Activated CD4-positive, alpha-beta T cell treated with anti-CD3 and anti-CD28 coated beads, Interleukin-2, amount 10 ng/mL, durations not matched to agents 24 days and 14 days (primary cell): ENCODE measurements around the gene WNK3. TPM values are rescaled to one million over a fixed set of nuclear protein-coding genes. Genes with fewer than 3 reads are reported as not detected.

Source experiments
- DNase-seq: peaks from one replicate; pipeline ENCODE4 v3.0.0; 2022
- H3K27ac Mint-ChIP-seq: one replicate; pipeline ENCODE4 v1.8.0; 2022; ENCODE audit warnings: mild to moderate bottlenecking, mixed read lengths
- H3K27me3 Mint-ChIP-seq: one replicate; pipeline ENCODE4 v1.8.0; 2022; ENCODE audit warnings: mixed read lengths
- H3K36me3 Mint-ChIP-seq: one replicate; pipeline ENCODE4 v1.8.0; 2022; ENCODE audit warnings: low read depth, mild to moderate bottlenecking, mixed read lengths
- H3K4me1 Mint-ChIP-seq: one replicate; pipeline ENCODE4 v1.8.0; 2021; ENCODE audit warnings: mixed read lengths
- H3K4me3 Mint-ChIP-seq: one replicate; pipeline ENCODE4 v1.8.0; 2022; ENCODE audit warnings: mild to moderate bottlenecking, moderate library complexity, mixed read lengths
- H3K9me3 Mint-ChIP-seq: one replicate; pipeline ENCODE4 v1.8.0; 2021; ENCODE audit warnings: mixed read lengths
- intact Hi-C: fragments of 100-400 bp; cut with micrococcal nuclease; formaldehyde crosslinking; loops from one replicate; pipeline ENCODE4 v1.15.1; 2023
- total RNA-seq: library from RNA; stranded (reverse); gene quantifications from 2 replicates; pipeline ENCODE4 v1.2.3, GENCODE V29; 2022

Gene WNK3
- total RNA-seq, 1 donor from 2014 or later = 0.12 TPM

DNA sequence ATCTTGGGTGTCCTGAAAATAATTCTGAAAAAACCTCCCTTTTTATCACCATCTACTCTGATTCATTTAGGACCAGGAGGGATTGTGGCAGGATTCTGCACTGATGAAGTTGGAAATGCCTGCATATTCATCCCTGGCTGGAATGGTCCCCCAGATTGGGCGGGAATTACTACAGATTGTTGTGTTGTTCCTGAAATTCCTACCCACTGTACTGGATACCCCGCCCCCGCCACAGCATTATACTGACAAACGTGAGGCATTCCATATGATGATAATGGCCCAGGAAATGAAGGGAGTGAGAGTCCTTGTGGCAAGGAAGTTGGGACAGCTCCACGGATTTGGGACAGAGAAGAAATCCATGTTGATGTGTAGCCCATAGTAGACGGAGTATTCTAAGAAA is 159.6 kb downstream of the WNK3 start:
- H3K27me3 Mint-ChIP-seq = peaks cover 4% of the 10 kb centered on the region
- intact Hi-C loops = no loop called here
- H3K4me1 Mint-ChIP-seq = no peaks in the 10 kb centered on the region
- H3K9me3 Mint-ChIP-seq = no peaks in the 10 kb centered on the region
- H3K4me3 Mint-ChIP-seq = no peak overlapping the region
- no peak overlapping the region for H3K27ac Mint-ChIP-seq
- no peak for DNase-seq
- no peaks in the 10 kb centered on the region for H3K36me3 Mint-ChIP-seq

- no peak overlapping the region for H3K4me3 Mint-ChIP-seq
- H3K4me1 Mint-ChIP-seq = no peaks in the 10 kb centered on the region
- no peaks in the 10 kb centered on the region for H3K9me3 Mint-ChIP-seq
- H3K36me3 Mint-ChIP-seq = no peaks in the 10 kb centered on the region
- H3K27ac Mint-ChIP-seq = no peak overlapping the region
- peaks cover 4% of the 10 kb centered on the region for H3K27me3 Mint-ChIP-seq
- intact Hi-C loops = no loop called here
- DNase-seq = no peak
Observed at GRCh38 chrX:54194982-54195588, 162.8 kb downstream of the WNK3 start.

DNA sequence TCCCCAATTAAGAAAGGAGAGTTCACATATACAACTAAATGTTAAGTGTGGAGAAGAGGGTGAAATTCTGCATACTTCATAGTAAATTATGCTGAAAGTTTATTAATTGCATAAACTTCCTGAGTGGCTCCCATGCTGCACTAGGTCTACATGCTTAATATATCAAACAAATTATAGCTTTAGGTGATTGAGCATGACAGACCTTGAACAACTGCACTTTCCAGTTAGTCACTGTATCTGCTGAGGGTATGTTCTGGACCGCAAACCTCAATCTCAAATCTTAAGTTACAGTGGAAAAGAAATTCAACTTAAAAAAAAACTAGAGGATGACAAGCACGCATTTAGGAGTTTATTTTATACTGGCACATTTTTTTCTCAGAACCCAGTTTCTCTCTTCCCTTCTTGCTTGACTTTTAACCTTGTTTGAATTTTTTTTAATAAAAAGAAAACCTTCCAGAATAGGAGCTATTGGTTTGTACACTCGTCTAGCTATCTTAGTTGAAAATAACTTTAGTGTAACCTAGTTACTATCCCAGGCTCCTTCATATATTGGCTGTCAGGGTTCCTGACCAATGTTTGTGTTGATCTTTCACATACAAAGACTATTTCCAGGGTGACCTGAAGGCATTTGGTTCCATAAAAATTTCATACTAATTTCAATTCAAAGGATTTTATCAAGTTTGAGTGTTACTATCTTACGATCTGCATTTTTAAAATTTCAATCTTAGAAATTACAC is 164.6 kb downstream of the WNK3 start:
- Mint-ChIP-seq H3K4me3 (no peak overlapping the region), H3K27me3 (peaks cover 2% of the 10 kb centered on the region), H3K27ac (no peak overlapping the region), H3K36me3 (no peaks in the 10 kb centered on the region), H3K4me1 (no peaks in the 10 kb centered on the region), H3K9me3 (no peaks in the 10 kb centered on the region)
- DNase-seq = no peak
- intact Hi-C loops = no loop called here

DNA sequence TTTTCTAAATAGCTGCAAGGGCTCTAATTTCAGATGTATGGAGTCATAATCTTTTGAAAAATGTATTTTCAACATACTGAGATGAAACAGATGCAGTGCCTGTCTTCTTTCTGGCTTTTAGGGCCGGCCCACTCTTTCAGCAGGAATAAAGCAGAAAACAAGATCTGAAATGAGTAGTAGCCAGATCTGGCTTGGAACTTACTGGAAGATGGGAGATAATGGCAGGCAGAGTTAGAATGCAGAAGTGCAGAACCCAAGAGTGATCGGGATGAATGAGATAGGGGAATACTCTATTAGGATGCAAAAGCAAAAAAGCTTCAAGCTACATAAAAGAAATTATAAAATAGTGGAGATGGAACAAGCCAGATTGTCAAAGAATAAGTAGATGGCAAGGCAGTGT is 173.4 kb downstream of the WNK3 start:
- intact Hi-C loops = no loop called here
- no peaks in the 10 kb centered on the region for H3K9me3 Mint-ChIP-seq
- no peak overlapping the region for H3K27ac Mint-ChIP-seq
- DNase-seq = no peak
- no peaks in the 10 kb centered on the region for H3K27me3 Mint-ChIP-seq
- no peak overlapping the region for H3K4me3 Mint-ChIP-seq
- peaks cover 22% of the 10 kb centered on the region for H3K36me3 Mint-ChIP-seq
- peaks cover 30% of the 10 kb centered on the region for H3K4me1 Mint-ChIP-seq

DNA sequence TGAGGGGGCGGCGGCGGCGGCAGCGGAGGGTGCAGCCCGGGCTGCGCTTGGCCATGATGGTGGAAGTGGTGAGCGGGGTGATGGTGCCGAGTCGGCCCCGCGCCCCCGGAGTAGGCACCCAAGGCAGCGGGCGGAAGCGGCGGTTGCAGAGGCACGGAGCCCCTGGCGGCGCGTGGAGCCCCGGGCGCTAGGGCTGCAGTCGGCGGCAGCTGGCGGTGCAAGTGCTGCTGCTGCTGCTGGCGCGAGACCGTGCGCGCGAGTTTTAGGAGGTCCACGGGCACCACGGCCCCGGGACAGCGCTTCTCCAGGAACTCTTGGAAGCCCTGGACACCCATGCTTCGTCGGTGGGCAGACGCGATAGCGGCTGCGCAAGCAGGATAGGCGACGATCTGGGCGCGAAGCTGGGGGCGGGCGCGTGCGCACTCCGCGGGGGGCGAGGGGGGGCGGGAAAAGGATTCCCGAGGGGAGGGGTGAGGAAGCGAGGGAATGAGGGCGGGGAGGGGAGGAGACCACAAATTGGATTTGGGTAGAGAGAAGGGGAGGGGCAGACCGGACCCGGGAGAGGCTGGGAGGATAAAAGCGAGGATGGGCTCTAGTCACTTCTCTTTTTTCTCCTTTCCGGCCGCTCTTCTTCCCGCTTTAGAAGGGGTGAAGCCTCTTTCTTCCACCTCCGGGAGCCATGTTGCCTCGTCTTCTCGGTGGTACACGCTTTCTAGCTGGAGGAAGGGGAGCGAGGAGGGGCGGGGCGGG is 174.8 kb downstream of the WNK3 start, which contains the start of gene FAM120C:
Gene FAM120C (minus strand): TSS at position 391 of the 750 bp plus-strand sequence. CDS start 56 bp downstream, at position 335.
- H3K27me3 Mint-ChIP-seq = no peaks in the 10 kb centered on the region
- peaks cover 37% of the 10 kb centered on the region for H3K4me1 Mint-ChIP-seq
- H3K4me3 Mint-ChIP-seq = peak within 1 kb of the TSS; percentile 88
- intact Hi-C loops = loop anchor here (1.0 to 2.0 kb wide), 5 partner anchors 139 to 499 kb away; partner anchors contain the start of genes GNL3L, PHF8 and TSR2
- peaks cover 25% of the 10 kb centered on the region for H3K36me3 Mint-ChIP-seq
- no peaks in the 10 kb centered on the region for H3K9me3 Mint-ChIP-seq
- H3K27ac Mint-ChIP-seq = peak within 1 kb of the TSS; percentile 92
- DNase-seq = peak; percentile 84

- intact Hi-C loops = loop anchor here (2.0 kb wide), 1 partner anchor 348 kb away; the partner anchor contains the start of gene GNL3L
- H3K4me1 Mint-ChIP-seq = peaks cover 44% of the 10 kb centered on the region
- H3K27me3 Mint-ChIP-seq = no peaks in the 10 kb centered on the region
- peak overlapping the region; percentile 89 for H3K27ac Mint-ChIP-seq
- H3K36me3 Mint-ChIP-seq = peaks cover 31% of the 10 kb centered on the region
- H3K4me3 Mint-ChIP-seq = peak overlapping the region; percentile 88
- DNase-seq = peak; percentile 87
- no peaks in the 10 kb centered on the region for H3K9me3 Mint-ChIP-seq
Observed at GRCh38 chrX:54182194-54182863, 175.5 kb downstream of the WNK3 start.

DNA sequence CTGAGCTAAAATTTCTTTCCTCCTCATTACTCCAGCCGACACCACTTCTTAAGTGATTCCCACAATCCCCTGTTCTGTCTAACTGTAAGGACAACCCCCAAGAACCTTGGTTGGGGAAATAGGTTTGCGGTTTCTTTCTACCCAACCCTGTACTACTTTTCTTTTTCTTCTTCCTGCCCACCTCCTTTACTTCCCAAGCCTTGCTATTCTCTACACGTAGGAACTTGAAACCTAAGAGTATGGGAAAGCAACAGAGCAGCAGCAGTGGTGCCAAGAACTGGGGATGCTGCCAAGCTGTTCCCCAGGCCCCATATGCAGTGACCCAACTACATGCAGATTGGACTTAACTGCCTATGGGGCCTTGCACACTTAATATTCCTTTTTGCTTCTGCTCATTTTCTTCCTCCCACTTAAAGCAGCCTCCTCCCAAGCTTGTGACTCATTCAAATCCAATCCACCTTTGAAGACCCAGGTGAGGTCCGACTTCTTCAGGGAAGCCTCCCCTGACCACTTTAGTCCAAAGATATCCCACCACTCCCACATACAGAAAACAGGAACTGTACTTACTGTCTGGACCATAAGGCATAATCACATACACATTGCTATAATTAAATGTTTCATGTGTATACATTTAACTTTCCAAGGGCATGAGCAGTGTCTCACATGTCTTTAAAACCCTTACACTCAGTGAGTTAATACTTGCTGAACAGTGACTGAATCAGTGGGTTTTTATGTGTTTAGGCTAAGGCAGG is 176.5 kb downstream of the WNK3 start:
- no peak for DNase-seq
- Mint-ChIP-seq H3K9me3 (no peaks in the 10 kb centered on the region), H3K27me3 (no peaks in the 10 kb centered on the region), H3K4me3 (peak overlapping the region; percentile 88), H3K4me1 (peaks cover 49% of the 10 kb centered on the region), H3K36me3 (peaks cover 40% of the 10 kb centered on the region), H3K27ac (peak overlapping the region; percentile 89)
- intact Hi-C loops = no loop called here

GRCh38 chrX:54180403-54180802 is 177.4 kb downstream of the WNK3 start:
- Mint-ChIP-seq H3K4me3 (peak overlapping the region; percentile 88), H3K36me3 (peaks cover 38% of the 10 kb centered on the region), H3K9me3 (no peaks in the 10 kb centered on the region), H3K27me3 (no peaks in the 10 kb centered on the region), H3K4me1 (peaks cover 49% of the 10 kb centered on the region), H3K27ac (peak overlapping the region; percentile 48)
- no peak for DNase-seq
- intact Hi-C loops = no loop called here

GRCh38 chrX:54178100-54178940 is 179.5 kb downstream of the WNK3 start:
- Mint-ChIP-seq H3K27me3 (no peaks in the 10 kb centered on the region), H3K4me1 (peaks cover 45% of the 10 kb centered on the region), H3K4me3 (peak overlapping the region; percentile 45), H3K36me3 (peaks cover 49% of the 10 kb centered on the region), H3K27ac (peak overlapping the region; percentile 70), H3K9me3 (no peaks in the 10 kb centered on the region)
- intact Hi-C loops = loop anchor here (1.0 kb wide), 1 partner anchor 134 kb away; the partner anchor contains the start of gene PHF8
- DNase-seq = no peak

DNA sequence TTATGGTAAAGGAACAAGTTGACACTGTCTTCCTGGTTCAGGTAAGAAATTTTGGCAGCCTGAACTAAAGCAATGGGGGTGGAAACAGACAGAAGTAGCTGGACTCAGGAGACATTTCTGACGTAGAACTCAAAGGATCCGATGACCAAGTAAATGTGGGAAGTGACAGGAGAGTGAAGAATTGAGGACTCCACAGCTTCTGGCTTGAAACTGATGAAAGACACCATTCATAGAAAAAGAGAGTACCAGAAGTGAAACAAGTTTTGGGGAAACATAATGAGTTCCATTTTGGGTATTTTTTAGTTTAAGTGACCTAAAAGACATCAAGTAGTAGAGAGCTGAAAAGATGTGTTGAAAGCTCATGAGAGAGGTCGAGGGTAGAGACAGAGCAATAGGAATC is 180.5 kb downstream of the WNK3 start:
- H3K9me3 Mint-ChIP-seq = no peaks in the 10 kb centered on the region
- H3K4me3 Mint-ChIP-seq = peak overlapping the region; percentile 45
- intact Hi-C loops = no loop called here
- H3K36me3 Mint-ChIP-seq = peaks cover 48% of the 10 kb centered on the region
- DNase-seq = no peak
- no peaks in the 10 kb centered on the region for H3K27me3 Mint-ChIP-seq
- peak overlapping the region; percentile 70 for H3K27ac Mint-ChIP-seq
- peaks cover 45% of the 10 kb centered on the region for H3K4me1 Mint-ChIP-seq

DNA sequence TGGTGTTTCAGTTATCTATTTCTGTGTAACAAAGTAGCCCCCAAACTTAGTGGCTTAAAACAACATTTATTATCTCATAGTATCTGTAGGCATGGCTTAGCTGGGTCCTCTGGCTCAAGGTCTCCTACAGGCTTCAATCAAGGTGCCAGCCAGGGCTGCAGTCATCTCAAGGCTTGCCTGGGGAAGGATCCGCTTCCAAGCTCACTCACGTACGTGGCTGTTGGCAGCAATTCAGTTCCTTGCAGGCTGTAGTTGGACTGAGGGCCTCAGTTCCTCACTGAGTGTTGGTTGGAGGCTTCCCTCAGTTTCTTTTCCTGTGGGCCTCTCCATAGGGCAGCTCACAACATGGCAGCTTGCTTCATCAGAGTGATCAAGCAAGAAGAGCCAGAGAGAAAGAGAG is 184.1 kb downstream of the WNK3 start:
- no peaks in the 10 kb centered on the region for H3K27me3 Mint-ChIP-seq
- DNase-seq = no peak
- no peak overlapping the region for H3K27ac Mint-ChIP-seq
- no peaks in the 10 kb centered on the region for H3K9me3 Mint-ChIP-seq
- H3K4me3 Mint-ChIP-seq = no peak overlapping the region
- H3K36me3 Mint-ChIP-seq = peaks cover 27% of the 10 kb centered on the region
- intact Hi-C loops = no loop called here
- peaks cover 15% of the 10 kb centered on the region for H3K4me1 Mint-ChIP-seq

DNA sequence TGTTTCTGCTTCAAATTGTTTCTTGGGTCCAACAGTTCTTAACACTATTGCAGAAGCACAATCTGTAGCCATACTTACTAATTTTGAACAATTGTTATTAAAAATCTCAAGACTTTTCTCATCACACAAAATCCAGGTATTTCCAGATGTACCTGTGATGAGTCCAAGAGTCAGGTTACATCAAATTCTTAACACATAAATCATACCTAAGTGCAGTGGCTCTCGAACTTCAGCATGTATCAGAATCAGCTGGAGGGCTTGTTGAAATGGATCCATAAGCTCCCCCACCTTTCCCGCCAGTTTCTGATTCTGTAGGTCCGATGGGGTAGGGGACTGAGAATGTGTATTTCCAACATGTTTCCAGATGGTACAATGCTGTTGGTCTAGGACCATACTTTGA is 185.4 kb downstream of the WNK3 start:
- Mint-ChIP-seq H3K27ac (no peak overlapping the region), H3K9me3 (no peaks in the 10 kb centered on the region), H3K27me3 (no peaks in the 10 kb centered on the region), H3K36me3 (peaks cover 21% of the 10 kb centered on the region), H3K4me3 (no peak overlapping the region), H3K4me1 (peaks cover 7% of the 10 kb centered on the region)
- intact Hi-C loops = no loop called here
- DNase-seq = no peak
